ENCODE data around the gene ZNF683.
A peak's percentile ranks its signal among the peaks of the same experiment; 100 is the strongest.

The ZNF683 gene

DNA sequence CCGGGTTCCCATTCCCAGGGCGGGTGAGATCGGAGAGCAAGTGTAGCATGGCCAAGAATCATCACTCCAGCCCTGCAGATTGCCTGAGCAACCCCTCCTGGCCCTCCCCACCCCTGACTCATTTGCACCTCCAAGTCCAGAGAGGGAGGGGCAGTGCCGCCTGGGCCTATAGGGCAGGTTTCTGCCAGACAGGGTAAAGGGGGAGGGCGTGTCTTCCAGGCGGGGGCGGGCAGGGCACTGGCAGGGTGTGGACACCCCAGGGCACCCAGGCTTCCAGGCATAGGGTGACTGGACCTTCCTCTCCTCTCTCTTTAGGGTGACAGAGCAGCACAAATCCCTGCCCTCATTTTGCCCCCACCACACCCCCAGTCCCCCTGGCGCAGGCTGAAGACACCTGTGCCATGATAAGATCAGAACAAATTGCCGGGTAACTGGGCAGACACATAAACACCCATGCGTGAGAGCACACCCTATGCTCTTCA, 15.4 kb downstream of the ZNF683 start:
- DNase-seq = no peak

DNA sequence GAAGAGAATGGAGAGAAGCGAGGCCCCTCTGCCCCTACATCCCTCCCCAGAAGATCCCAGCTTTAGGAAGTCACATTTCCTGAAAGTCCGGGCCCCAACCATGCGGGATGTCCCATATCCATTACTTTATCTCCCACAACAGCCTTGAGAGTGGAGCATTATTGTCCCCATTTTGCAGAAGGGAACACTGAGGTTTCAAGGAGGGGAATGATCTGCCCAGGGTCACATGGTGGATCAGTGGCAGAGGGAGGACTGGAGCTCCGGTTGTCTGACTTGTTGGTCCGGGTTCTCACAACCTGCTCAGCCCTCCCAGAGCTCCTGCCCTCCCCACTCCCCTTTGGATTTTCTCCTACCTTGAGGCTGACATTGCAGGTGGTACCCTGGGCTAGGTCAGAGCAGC, 16.4 kb downstream of the ZNF683 start:
- no peak for DNase-seq

DNA sequence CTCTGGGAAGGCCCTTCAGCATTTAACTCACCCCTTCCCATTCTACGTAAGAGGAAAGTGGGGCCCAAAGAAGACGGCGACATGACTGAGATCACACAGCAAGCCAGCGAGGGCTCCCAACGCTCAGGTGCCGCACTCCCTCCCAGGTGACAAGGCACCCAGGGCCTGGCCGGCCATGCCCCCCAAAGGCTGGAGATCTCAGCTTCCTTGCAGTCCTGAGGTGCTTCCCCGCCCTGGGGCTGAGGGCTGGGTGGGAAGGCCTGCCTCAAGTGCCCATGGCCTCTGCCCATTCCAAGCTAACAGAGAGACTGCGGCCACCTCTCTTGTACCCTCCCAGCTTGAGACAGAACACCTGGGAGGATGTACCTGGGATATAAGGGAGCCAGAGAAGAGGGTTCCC, 17.6 kb downstream of the ZNF683 start:
- no peak for DNase-seq

DNA sequence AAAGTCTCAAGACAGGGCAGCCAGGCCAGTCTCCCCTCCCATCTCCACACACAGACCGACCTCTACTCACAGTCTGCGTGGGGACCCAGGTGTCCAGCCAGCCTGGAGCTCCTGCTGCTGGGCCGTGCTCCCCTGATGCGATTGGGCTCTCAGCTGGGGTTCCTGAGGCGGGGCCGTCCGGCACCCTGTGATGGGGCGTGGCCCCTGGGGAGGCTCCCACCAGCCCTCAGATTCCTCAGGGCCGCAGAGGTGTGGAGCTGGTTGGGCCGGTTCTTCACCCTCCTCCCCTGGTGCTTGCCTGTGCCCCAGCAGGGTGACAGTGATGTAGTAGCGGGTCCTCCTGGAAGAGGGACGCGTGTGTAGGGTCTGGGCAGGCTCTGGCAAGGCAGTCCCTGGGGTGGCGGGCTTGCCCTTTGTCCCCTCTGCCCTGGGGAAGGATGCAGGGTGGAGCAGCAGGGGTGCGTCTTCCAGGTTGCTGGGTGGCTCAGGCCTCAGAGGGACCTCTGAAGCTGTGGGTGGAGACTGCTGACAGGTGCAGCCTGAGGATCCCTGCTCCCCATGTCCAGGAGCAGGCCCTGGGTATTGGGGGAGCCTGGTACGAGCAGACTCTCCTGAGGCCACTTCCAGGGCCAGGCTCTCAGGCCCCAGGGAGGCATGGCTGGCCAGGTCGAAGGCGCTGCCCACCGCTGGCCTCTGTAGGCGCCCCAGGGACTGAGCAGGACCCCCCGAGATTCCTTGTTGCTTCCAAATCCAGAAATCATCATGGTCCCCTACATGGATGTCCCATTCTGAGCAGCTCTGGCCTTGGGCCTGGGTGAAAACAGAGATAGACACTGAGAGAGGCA, 18.4 kb downstream of the ZNF683 start, which contains the start of gene CRYBG2:
CRYBG2 (minus strand) TSS at position 155 of the 845 bp plus-strand sequence. CDS start 7,473 bp downstream, outside the sequence.
- DNase-seq = no peak

DNA sequence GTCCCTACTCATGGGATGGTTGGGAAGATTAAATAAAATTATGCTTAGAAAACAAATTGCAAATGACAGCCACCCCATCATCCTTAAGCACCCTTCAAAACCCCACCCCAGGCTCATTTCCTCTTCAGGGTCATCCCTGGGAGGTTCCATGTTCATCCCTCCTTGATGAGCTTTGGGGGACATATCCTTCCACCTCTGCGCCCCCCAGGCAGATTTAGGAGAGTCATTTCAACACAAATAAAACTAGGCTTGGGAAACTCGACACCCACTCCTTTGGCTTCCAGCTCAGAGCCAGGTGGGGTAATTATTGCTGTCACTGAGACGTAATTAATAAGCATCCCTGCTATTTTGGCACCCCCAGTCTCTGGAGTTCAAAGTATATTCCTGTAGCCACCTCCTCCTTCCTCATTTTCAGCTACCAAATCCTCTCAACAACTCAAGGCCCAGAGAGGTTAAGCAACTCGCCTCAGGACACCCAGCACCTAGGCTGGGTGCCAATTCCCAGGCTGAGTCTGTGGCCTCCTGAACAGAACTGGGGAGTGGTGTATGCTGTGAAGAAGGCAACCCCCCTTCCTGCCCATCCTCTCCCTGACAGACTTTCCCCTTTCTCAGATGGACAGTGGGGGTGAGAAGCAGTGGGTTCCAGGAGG, 19.2 kb downstream of the ZNF683 start:
- peak in 1 of 2 experiments; percentile 13 for DNase-seq

DNA sequence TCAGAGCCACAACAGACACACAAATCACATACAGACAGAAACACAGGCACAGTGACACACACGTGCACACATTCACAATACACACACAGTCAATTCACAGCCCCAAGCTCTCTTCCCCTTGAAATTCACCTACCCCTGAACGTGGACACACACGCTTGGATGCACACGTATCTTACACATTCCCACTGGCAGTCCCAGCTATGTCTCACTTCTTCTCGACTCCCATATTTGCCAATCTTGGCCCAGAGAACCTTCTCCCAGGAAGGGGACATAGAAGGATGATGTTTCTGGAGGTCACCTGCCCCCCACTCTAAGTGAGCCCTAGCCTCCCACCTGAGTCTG, 20.2 kb downstream of the ZNF683 start:
- DNase-seq = no peak

DNA sequence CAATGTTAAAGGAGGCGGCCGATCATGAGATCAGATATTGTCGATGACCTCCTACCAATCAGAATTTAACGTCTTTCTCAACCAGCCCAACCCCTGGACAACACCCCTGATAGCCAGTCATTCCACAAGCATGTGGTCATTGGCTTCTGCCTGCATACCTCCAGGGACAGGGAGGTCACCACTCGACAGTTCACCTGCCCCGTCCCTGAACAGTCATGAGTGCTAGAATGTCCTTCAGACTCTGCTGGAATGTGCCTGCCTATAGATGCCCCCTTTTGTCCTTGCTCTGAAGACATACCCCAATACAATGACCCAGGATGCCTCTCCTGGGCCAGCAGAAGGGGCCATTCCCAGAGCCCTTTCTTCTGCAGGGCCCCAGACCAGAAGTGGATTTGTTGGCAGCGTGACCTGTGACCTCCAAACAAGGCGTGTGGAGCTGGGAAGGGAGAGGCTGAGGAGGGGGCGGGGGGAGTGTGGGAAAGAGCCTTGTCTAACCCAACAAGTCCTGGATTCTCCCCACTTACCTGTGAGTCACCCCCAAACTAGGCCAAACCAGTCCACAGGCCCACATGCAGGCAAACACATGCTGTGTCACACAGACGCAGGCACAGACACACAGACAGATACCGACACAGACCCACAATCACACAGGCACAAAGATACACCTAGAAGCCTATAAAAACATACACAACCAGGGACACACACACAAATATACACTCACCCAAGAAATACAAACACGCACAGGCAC, 20.8 kb downstream of the ZNF683 start:
- no peak for DNase-seq

DNA sequence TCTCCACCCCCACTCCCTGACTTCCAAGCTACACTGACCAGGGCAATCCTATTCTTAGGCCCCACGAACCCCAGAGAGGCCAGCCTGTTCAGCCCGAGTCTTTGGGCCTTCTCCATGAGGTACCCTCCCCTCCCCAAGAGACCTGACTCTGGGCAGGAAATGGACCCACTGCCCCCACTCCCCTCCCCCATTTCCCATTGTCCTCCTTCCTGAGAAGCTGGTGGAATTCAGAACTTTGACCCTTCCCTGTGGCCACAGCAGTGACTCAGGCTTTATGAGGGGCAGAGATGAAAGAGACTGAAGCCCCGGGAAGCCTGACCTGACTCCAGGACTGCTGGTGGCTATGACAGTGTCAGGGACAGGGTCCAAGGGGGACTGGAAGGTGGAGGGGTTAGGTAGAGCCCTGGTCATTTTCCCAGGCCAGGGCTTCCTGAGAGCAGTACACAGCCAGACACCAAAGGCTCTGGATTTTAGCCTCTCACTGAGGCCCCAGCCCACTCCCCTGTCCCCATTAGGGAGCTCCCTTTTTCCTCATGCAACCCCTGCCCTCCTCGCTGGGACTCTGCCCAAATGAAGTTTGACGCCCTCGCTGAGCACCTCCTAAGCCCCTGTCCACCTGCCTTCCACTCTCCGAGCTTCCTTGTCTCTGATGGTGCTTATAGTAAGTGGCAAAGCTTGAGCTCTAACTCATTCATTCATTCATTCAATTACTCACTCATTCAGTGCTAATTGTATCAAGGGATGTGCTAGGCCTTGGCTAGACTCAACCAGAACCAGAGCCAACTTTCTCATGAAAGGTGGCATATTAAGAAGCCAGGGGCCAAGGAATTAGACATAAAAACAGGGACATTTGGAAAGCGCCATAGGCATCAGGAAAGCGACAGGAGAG, 21.6 kb downstream of the ZNF683 start:
- no peak for DNase-seq

DNA sequence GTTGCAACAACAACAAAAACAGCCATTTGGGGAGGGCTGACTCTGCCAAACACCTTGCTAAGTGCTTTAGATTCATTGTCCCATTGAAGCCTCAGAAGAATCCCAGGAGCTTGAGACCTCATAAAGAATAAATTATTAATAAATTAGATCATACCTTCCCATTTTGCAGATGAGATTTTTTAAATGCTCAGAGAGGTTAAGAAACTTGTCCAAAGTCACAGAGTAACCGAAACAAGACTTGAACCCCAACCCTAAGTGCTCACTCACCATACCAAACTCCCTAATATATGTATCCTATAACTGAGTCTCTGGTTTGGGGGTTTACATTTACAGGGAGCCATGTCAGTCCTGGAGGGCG, 22.2 kb downstream of the ZNF683 start:
- no peak for DNase-seq

DNA sequence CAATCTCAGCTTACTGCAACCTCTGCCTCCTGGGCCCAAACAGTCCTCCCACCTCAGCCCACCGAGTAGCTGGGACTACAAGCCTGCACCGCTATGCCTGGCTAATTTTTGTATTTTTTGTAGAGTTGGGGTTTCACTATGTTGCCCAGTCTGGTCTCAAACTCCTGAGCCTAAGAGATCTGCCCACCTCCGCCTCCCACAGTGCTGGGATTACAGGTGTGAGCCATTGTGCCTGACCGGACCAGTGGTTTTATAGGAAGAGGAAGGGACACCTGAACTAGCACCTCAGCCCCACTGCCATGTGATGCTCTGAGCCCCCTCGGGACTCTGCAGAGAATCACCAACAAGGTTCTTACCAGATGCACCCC, 22.7 kb downstream of the ZNF683 start:
- no peak for DNase-seq

DNA sequence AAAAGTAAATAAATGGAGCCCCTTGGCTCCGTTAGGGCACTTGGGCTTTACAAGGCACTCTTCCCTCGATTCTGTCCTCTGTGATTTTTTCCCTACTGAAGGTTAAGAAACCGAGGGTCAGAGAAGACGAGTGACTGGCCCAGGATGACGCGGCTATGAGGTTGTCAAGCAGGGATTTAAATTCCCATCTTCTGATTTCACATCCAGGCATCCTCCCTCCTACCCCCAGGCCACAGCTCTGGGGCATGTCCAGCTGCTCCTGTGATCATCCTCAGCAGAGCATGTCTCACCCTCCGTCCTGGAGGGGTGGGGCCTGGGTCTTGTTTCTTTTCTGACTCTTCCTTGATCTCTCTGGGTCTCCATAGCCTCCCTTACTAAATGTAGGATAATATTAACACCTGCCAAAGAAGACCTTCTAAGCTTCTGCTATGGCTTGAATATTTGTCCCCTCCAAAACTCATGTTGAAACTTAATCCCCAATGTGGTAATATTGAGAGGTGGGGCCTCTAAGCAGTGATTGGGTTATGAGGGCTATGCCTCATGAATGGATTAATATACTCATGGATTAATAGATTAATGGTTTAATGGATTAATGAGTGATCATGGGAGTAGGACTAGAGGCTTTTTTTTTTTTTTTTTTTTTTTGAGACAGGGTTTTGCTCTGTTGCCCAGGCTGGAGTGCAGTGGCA, 23.2 kb downstream of the ZNF683 start:
- DNase-seq = no peak

DNA sequence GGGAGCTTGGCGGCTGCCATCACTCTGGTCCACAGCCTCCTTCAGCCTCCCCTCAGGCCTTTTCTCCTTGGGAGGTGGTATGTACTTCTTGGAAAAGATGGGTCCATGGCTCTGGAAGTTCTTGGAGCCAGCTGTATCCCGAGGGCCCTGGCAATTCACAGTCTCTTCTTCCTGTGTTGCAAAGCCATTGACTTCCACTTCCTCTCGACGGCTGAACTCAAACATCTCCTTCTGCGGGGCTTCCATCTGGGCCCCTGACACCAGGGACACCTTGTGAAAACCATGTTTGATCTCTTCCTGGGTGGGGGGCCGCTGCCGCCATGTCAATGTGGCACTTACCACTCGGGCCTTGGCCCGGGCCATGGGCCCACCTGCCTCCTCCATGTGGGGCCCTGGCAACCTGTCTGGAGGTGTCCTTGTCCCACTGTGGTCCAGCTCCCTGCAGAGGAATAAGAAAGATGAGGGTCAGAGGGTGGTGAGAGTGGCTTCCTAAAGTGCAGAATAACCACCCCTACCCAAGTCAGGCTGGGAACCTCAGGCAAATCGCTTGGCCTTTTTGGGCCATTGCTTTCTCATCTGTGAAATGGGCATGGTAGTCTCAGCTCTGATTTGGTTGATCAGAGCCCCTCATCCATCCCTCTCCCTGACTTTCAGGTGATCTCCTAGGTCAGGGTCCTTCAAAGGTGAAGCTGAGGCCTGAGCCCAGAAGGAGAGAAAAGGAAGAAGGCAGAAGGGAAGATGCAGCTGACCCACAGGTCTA, 26.1 kb downstream of the ZNF683 start:
- DNase-seq = no peak

DNA sequence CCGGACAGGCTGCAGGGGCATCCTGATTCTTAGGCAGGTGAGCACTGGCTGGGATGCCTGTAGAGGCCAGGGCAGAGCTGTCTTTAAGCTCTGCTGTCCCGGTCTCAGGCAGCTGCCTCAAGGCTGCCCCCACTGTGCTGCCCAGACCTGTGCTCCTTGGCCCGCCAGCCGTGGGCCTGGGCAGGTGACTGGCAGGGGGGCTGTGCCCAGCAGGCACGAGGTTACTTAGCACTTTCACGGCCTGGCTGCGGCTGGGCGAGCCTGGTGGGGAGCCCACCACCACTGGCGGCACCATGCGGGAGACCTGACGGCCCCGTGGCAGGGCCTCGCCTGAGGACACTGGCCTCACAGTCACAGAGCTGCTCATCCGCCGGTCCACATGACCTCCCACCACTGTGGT, 26.8 kb downstream of the ZNF683 start:
- no peak for DNase-seq

DNA sequence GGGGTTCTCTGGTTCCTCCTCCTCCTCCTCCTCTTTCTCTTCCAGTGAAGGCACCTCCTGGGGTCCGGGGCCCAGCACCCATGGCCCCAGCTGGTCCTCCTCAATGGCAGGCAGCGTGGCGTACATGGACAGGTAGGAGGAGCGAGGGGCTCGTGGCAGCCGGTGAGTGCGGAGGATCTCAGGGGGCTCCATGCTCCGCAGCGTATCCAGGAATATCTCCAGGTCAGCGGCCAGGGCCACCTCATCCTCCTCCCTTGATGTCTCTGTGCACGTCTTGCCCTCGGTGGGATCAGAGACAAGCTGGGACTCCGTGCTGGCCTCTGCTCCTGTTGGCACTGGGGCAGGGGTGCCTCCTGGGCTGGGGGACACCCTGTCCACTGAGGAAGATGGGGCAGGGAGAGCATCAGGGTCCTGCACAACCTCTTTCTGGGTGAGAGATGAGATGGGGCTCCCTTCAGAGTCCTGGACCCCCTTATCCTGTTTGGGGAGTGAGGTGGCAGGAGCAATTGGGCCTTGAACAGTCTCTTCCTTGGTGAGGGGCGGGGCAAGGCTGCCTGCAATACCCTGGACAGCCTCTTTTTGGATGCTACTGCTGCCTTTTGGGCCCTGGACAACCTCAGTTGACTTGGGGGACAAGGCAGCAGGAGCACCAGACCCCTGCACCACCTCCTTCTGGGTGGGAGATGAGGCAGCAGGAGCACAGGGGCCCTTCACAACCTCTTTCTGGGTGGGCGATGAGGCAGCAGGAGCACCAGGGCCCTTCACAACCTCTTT, 28.2 kb downstream of the ZNF683 start:
- no peak for DNase-seq

DNA sequence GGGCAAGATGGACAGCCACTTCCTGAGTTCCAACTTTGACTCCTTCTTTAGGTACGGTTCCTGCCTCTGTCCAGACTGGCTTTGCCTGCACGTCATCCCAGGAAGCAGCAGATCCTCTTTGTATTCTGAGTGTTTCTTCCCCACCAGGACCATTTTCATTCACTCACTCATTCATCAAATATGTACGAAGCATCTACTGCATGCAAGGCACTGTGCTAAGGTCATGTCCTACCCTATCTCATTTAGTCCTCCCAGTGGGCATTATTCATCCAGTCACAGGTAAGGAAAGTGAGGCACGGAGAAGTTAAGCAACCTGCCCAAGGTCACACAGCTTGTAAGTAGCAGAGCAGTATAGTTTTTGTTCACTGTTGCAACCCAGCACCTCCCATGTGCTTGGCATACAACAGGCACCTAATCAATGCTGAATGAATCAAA, 32.5 kb downstream of the ZNF683 start:
- DNase-seq = no peak

DNA sequence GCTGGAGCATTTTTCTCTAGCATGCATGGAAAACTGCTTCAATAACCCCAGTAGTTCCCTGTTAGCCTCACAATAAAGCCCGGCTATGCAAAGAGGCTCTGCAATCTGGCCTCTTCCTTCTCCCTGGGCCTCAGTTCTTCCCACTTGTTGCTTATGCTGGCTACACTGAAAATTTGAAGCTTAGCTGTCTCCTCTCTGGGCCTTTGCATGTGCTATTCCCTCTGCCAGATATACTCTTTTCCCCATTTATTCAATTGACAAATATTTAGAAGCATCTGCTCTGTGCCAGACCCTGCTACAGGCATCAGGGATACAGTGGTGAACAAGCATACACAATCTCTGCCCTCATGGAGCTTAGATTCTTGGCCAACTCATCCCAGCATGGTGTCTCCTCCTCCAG, 33.9 kb downstream of the ZNF683 start:
- no peak for DNase-seq

DNA sequence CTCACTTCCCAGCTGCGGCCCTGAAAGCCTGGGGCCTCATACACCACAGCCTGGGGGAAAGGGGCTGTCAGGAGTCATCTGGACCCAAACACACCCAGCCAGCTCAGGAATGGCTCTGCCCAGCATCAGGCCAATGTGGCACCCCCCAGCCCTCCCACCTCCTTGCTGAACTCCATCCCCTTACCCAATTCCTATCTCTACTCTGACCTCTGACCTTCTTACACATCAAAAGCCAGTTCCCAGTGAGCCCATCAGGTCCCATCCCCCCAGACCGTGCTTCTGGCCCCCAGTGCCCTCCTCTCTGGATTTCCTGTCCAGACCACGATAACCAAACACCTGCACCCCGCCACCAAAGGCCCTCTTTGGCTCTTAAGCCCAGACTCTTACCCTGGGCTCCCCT, 34.9 kb downstream of the ZNF683 start:
- no peak for DNase-seq

DNA sequence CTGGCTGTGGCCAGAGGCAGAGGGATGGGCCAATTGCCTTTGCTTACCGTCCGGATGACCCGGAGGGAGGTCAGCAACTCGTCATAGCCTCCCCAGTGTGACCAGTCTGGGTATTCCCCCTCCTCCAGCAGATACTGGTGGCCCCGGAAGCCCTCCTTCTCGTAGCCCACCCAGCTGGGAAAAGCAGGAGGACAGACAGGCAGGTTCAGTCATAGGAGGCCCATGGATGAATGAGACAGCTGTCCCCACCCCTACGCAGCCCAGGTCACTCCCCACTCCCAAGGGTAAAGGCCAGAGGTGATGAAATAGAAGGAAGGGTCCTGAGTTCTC, 35.4 kb downstream of the ZNF683 start:
- no peak for DNase-seq

DNA sequence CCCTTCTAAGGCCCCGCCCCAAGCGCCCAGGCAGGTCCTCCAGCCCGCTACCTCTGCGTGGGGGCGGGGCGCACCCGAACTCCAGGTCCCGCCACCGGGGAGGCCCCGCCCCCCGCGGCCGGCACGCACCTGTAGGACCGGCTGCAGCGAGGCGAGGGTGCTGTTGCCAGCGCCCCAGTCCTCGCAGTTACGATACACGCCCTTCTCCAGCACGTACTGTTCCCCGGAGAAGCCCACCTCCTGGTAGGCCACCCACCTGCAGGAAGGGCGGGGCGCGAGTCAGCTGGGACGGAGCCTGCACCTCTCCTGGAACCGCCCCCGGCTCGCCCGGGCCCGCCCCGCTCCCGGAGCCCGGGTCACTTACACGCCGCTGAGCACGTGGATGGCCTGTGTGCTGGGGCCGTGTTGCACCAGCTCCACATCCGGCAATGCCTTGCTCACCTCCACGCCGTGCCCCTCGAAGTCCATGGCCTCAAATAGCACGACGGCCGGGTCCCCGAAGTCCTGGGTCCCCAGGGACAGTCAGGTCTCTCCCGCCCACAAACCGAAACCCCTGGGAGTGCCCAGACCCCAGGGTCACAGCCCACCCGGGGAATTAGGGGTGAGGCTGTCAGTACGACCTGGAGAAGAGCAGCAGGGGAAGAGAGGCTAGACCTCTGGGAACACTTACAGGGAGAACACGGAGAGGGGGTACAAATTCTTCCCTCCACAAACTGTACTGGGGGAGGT, 35.9 kb downstream of the ZNF683 start:
- DNase-seq = peak in 1 of 2 experiments; percentile 45
